HepG2 (cell line): ENCODE data around the gene SLCO2A1. TPM values are rescaled to one million over a fixed set of nuclear protein-coding genes. Genes with fewer than 3 reads are reported as not detected.

Experiments used
- AKAP8 ChIP-seq: sonication (generic); formaldehyde crosslinking; IDR thresholded peaks from 2 replicates; pipeline ENCODE4 v1.5.1; 2020; ENCODE audit warnings: mild to moderate bottlenecking, missing genetic modification reagents
- CBX2 ChIP-seq, 2 experiments: fragments of 200-600 bp in 1 of 2; sonication (generic); formaldehyde crosslinking in 1 of 2; IDR thresholded peaks; 2 replicates each; pipeline versions ENCODE4 v1.7.0 to v1.8.1; 2018 to 2022; ENCODE audit warnings: low read depth in 2 of 2, low read length in 1 of 2, mild to moderate bottlenecking in 1 of 2, missing genetic modification reagents in 1 of 2
- JUNB ChIP-seq: sonication (generic); formaldehyde crosslinking; IDR thresholded peaks from 2 replicates; pipeline ENCODE4 v1.8.0; 2022; ENCODE audit warnings: missing genetic modification reagents, mild to moderate bottlenecking, borderline replicate concordance
- SIN3A ChIP-seq: IDR thresholded peaks from 2 replicates; pipeline ENCODE4 v1.6.1; 2011; ENCODE audit warnings: low read depth, mild to moderate bottlenecking, control low read depth, low read length, borderline replicate concordance
- ZFP37 ChIP-seq: sonication (generic); formaldehyde crosslinking; IDR thresholded peaks from 2 replicates; pipeline ENCODE4 v1.4.0; 2020; ENCODE audit warnings: missing genetic modification reagents, borderline replicate concordance
- polyA plus RNA-seq, 8 experiments: library from polyadenylated mRNA; depleted of rRNA in 3 of 8; stranded (reverse) in 7 of 8; unstranded in 1 of 8; fragments of >200 nt; fragmentation: Illumina TruSeq in 4 of 8; extraction: Trizol in 4 of 8; gene quantifications; 2 replicates each; pipeline versions ENCODE4 v1.2.1 to v1.2.3, GENCODE V29; 2011 to 2016; ENCODE audit warnings: low read depth in 4 of 8, missing spikeins in 1 of 8, mixed read lengths in 1 of 8; ENCODE audit not compliant: insufficient read depth in 1 of 8
- total RNA-seq, 5 experiments: library from RNA; depleted of rRNA; stranded (reverse); fragments of >200 nt; fragmentation: Illumina TruSeq; extraction: Trizol; gene quantifications; 2 replicates each; pipeline ENCODE4 v1.2.3, GENCODE V29; 2016; ENCODE audit warnings: low read depth in 1 of 5
- TF ChIP-seq, protein P1 (sequence below): sonication (generic); formaldehyde crosslinking; IDR thresholded peaks from 2 replicates; pipeline ENCODE4 v1.5.0; 2020; ENCODE audit warnings: mild to moderate bottlenecking, missing genetic modification reagents, moderate library complexity
- TF ChIP-seq, protein P2 (sequence below): sonication (generic); formaldehyde crosslinking; IDR thresholded peaks from 2 replicates; pipeline ENCODE4 v1.4.0; 2020; ENCODE audit warnings: mild to moderate bottlenecking, missing genetic modification reagents
- TF ChIP-seq, protein P3 (sequence below): sonication (generic); formaldehyde crosslinking; IDR thresholded peaks from 2 replicates; pipeline ENCODE4 v1.4.0; 2020; ENCODE audit warnings: missing genetic modification reagents, borderline replicate concordance
- TF ChIP-seq, protein P4 (sequence below): IDR thresholded peaks from 2 replicates; pipeline ENCODE4 v1.6.1; 2016; ENCODE audit warnings: missing compliant biosample characterization, missing genetic modification reagents, borderline replicate concordance

Gene SLCO2A1
- total and polyA plus RNA-seq, 2 of the 13 experiments (the other 11 are each of a cell fraction or from before 2014, with no cell fraction given): 0.04 TPM; not detected in 1

DNA sequence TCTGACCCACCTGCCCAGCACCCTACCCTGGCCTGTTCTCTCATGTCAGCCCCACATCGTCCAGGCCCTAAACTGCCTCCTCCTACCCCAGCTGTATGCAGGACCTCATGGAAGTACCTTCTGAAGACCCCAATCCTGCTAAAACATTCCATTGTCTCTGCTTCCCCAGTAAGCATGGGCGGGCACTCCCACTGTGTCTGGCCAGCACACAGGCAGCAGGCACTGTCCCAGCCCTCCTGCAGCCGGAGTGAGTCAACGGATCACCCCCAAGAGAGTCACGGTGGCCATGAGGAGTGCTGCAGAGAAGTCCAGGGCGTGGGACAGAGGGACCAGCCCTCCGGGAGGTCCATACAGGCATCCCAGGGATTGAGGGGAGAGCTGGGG, 36.4 kb upstream of the SLCO2A1 start (continued):
- TF ChIP-seq, protein P1, sequence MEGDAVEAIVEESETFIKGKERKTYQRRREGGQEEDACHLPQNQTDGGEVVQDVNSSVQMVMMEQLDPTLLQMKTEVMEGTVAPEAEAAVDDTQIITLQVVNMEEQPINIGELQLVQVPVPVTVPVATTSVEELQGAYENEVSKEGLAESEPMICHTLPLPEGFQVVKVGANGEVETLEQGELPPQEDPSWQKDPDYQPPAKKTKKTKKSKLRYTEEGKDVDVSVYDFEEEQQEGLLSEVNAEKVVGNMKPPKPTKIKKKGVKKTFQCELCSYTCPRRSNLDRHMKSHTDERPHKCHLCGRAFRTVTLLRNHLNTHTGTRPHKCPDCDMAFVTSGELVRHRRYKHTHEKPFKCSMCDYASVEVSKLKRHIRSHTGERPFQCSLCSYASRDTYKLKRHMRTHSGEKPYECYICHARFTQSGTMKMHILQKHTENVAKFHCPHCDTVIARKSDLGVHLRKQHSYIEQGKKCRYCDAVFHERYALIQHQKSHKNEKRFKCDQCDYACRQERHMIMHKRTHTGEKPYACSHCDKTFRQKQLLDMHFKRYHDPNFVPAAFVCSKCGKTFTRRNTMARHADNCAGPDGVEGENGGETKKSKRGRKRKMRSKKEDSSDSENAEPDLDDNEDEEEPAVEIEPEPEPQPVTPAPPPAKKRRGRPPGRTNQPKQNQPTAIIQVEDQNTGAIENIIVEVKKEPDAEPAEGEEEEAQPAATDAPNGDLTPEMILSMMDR (CRISPR knock-in tag): no peak
- TF ChIP-seq AKAP8 (no peak), JUNB (no peak), ZFP37 (CRISPR knock-in tag) (no peak), CBX2 (IDR thresholded peaks at IDR 0.05; ENCODE audit: low read depth, low read length) (no peak), CBX2 (CRISPR knock-in tag; IDR thresholded peaks at IDR 0.05; ENCODE audit: low read depth) (no peak), SIN3A (no peak)
- TF ChIP-seq, protein P2, sequence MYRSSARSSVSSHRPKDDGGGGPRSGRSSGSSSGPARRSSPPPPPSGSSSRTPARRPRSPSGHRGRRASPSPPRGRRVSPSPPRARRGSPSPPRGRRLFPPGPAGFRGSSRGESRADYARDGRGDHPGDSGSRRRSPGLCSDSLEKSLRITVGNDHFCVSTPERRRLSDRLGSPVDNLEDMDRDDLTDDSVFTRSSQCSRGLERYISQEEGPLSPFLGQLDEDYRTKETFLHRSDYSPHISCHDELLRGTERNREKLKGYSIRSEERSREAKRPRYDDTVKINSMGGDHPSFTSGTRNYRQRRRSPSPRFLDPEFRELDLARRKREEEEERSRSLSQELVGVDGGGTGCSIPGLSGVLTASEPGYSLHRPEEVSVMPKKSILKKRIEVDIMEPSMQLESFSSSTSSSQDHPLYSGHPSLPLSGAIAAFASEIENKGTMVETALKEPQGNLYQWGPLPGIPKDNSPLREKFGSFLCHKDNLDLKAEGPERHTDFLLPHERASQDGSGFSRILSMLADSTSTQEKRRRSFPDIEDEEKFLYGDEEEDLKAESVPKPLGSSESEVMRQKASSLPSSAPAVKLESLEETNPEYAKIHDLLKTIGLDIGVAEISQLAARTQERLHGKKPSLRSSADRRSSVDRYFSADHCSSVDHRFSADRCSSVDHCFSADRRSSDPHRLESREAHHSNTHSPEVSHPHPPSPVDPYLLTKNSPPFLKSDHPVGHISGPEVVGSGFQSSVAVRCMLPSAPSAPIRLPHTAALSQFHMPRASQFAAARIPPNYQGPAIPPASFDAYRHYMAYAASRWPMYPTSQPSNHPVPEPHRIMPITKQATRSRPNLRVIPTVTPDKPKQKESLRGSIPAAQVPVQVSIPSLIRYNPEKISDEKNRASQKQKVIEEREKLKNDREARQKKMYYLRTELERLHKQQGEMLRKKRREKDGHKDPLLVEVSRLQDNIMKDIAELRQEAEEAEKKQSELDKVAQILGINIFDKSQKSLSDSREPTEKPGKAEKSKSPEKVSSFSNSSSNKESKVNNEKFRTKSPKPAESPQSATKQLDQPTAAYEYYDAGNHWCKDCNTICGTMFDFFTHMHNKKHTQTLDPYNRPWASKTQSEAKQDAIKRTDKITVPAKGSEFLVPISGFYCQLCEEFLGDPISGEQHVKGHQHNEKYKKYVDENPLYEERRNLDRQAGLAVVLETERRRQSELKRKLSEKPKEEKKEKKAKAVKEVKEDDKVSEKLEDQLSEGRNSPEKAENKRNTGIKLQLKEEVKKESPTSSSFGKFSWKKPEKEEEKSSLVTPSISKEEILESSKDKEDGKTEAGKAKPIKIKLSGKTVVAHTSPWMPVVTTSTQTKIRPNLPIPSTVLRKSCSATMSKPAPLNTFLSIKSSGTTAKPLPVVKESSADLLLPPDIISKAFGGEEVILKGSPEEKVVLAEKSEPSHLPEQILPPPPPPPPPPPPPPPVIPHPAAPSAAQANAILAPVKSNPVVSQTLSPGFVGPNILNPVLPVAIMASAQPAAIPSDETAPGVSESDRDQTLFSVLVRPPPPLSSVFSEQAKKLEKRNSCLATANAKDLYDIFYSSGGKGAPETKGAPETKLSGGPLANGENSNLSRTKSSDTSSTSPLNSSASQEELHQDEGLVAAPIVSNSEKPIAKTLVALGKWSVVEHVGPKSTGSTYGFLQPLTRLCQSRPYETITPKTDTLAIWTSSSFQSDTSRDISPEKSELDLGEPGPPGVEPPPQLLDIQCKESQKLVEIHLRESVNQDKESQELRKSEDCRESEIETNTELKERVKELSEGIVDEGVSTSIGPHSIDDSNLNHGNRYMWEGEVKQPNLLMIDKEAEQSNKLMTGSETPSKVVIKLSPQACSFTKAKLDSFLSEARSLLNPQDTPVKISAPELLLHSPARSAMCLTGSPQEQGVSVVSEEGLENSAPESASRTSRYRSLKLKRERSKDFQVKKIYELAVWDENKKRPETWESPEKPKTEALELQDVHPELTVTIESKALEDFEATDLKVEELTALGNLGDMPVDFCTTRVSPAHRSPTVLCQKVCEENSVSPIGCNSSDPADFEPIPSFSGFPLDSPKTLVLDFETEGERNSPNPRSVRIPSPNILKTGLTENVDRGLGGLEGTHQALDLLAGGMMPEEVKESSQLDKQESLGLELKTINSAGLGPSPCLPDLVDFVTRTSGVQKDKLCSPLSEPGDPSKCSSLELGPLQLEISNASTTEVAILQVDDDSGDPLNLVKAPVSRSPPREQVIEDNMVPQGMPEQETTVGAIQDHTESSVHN (CRISPR knock-in tag): no peak
- TF ChIP-seq, protein P3, sequence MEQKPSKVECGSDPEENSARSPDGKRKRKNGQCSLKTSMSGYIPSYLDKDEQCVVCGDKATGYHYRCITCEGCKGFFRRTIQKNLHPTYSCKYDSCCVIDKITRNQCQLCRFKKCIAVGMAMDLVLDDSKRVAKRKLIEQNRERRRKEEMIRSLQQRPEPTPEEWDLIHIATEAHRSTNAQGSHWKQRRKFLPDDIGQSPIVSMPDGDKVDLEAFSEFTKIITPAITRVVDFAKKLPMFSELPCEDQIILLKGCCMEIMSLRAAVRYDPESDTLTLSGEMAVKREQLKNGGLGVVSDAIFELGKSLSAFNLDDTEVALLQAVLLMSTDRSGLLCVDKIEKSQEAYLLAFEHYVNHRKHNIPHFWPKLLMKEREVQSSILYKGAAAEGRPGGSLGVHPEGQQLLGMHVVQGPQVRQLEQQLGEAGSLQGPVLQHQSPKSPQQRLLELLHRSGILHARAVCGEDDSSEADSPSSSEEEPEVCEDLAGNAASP: no peak
- TF ChIP-seq, protein P4, sequence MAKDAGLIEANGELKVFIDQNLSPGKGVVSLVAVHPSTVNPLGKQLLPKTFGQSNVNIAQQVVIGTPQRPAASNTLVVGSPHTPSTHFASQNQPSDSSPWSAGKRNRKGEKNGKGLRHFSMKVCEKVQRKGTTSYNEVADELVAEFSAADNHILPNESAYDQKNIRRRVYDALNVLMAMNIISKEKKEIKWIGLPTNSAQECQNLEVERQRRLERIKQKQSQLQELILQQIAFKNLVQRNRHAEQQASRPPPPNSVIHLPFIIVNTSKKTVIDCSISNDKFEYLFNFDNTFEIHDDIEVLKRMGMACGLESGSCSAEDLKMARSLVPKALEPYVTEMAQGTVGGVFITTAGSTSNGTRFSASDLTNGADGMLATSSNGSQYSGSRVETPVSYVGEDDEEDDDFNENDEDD (CRISPR knock-in tag): no peak
